GM19099 (cell line): ENCODE data around the gene CCNYL1.

Source experiments
- POLR2A ChIP-seq: IDR thresholded peaks from 3 replicates; pipeline ENCODE4 v1.6.1; 2011; ENCODE audit warnings: low read depth; ENCODE audit not compliant: insufficient read length; ENCODE audit errors: extremely low read depth

CCNYL1 gene

DNA sequence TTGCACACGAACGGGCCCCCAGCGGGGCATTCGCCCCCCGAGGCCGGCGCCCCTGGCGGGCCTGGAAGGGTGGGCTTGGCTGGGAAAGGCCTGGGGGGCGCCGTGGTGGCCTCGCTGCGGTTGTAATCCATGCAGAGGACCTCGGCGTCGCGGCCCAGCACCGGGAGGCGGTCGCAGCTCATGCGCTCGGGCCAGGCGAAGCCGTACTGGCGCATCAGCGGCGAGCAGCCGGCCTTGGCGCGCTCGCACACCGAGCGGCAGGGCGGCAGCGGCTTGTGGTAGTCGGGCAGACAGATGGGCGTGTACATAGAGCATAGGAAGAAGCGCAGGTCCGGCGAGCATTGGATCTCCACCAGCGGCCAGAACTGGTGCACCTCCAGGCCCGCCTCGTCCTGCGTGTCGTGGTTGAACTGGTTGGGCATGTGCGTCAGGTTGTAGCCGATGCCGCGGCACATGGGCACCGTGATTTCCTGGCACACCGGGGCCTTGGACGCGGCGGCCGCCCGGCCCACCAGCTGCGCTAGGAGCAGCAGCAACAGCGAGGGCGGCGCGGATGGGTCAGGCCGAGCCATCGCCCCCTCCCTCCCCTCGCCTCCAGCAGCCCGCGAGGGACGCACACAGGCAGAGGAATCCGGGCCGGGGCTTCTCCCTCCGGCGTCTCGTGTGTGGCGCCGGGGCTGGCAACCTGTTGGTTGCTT lies 56.9 kb downstream of the CCNYL1 start:
- no peak for TF ChIP-seq POLR2A

- TF ChIP-seq POLR2A: no peak
Observed at GRCh38 chr2:207768866-207769596, 57.6 kb downstream of the CCNYL1 start.

DNA sequence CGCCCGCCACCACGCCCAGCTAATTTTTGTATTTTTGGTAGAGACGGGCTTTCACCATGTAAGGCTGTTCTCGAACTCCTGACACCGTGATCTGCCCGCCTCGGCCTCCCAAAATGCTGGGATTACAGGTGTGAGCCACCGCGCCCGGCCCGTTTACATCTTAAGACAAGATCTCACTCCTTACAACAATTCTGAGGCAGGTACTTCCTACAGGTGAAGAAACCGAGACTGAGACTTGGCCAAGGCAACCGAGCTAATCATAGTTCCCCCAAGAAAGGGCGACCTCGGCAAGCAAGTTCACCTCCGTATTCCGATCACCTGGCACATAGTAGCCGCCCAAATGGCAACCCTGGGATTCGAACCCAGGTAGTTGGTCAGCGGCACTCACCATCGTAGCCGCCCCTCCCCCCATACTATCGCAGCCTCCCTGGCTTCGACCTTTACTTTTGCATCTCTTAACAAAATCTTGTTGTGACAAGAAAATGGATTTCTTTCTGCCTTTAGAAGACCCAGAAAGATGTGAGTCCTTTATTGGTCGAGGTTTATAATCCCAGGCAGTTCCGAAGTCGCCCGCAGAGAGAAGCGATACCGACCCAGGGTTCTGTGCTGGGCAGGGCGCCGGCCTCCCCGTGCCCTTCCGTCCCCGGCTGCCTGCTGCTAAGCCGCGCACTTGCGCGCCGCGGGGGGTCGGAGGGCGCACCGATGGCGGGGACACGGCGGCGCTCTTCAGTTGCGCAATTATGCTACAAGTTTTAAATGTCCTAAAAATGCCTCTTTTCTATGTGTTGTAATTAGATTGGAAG lies 59.4 kb downstream of the CCNYL1 start:
- TF ChIP-seq POLR2A: no peak

GRCh38 chr2:207771421-207771820 lies 60.0 kb downstream of the CCNYL1 start:
- TF ChIP-seq POLR2A: no peak

DNA sequence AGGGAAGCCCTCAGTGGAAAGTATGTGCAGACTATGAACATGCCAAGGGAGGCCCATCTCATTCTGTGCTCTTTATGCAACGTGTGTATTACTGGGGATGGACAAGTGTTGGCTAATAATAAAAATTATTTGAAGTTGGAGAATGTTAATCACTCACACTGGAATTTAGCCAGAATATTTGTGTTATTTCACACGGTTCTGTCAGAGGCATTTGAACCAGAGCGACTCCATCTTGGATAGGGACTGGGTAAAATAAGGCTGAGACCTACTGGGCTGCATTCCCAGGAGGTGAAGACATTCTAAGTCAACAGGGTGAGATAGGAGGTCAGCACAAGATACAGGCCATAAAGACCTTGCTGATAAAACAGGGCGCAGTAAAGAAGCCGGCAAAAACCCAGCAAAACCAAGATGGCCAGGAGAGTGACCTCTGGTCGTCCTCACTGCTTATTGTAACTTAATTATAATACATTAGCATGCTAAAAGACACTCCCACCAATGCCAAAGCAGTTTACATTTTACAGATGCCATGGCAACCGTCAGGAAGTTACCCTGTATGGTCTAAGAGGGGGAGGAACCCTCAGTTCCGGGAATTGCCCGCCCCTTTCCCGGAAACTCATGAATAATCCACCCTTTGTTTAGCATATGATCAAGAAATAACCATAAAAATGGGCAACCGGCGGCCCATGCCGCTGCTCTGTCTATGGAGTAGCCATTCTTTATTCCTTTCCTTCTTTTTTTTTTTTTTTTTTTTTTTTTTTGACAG lies 60.8 kb downstream of the CCNYL1 start:
- TF ChIP-seq POLR2A: no peak

GRCh38 chr2:207772844-207773205 lies 61.4 kb downstream of the CCNYL1 start:
- no peak for TF ChIP-seq POLR2A

- no peak for TF ChIP-seq POLR2A
Observed at GRCh38 chr2:207775473-207775872, 64.0 kb downstream of the CCNYL1 start.

DNA sequence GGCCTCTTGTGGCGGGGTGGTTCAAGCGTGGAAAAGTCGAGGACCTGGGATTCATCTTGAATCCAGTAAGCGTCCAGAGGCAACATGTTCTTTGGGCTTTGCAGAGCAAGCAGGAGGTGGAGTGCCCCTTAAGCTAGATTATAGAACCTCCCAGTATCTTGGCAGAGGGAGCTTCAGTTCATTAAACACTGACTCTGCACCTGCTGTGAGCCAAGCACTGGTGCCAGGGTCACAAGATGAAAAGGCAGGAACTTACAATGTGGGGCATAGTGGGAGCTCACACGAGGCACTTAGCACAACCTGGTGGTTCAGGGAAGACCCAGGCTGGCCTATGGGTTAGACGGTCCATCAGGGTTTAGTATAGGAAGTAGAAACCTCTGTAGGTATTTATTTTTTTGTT lies 65.7 kb downstream of the CCNYL1 start:
- no peak for TF ChIP-seq POLR2A

DNA sequence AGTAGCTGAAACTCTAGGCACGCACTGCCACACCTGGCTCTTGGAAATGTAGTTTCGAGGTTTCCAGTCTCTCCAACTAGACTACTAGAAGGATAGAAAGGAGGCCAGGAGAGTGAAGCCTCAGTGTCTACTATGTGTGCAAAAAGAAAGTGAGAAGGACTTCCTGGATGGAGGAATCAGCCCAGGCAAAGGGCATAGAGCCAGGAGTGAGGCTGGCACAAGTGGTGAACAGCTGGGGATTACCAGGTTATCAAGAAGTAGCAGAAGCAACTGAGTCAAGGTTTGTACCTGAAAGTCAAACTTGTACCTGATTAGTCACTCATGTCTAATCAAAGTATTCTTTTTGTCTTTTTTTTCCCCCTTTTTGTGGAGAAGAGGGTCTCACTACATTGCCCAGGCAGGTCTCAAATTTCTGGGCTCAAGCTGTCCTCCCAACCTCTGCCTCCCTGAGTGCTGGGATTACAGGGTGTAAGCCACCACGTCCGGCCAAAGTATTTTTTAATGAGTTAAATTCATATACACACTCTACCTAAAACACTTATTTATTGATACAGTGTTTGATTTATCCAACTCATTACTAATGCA lies 67.0 kb downstream of the CCNYL1 start:
- no peak for TF ChIP-seq POLR2A

GRCh38 chr2:207779523-207779922 lies 68.1 kb downstream of the CCNYL1 start:
- TF ChIP-seq POLR2A: no peak

- no peak for TF ChIP-seq POLR2A
Observed at GRCh38 chr2:207782238-207783030, 71.0 kb downstream of the CCNYL1 start.

- TF ChIP-seq POLR2A: no peak
Observed at GRCh38 chr2:207783514-207783913, 72.1 kb downstream of the CCNYL1 start.

DNA sequence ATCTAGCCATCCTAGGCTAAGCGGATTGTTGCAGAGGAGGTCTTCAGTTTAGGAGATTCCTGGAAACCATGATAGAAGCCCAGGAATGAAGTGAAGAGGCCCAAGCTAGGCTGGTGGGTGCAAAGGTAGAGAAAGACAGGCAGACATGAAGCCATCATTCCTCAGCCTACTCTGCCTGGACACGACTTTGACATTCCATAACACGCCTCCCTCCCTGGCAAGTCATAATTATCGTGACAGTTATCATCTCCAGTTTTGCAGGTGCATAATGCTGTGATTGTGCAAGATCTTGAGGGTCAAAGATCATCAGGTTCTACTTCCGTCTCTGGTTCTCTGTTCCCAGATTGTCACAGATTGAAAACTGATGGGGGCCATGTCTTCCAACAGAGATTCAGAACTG lies 73.5 kb downstream of the CCNYL1 start:
- TF ChIP-seq POLR2A: no peak

DNA sequence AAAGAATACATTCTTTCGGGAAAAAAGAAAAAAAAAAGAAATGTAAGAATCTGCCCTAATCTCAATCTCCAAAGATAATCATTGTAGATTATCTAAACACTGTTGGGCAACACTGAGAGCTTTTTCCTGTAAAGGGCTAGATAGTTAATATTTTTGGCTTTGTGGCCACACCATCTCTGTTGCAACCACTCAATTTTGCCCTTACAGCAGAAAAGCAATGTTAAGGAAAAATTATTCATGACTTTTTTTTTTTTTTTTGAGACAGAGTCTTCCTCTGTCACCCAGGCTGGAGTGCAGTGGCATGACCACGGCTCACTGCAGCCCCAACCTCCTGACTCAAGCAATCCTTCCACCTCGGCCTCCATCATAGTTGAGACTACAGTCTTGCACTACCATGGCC lies 75.6 kb downstream of the CCNYL1 start:
- TF ChIP-seq POLR2A: no peak
